Activated CD4-positive, alpha-beta memory T cell treated with anti-CD3 and anti-CD28 coated beads for 36 hours (primary cell): Measurements from ENCODE around the gene PSMG4. TPM values are rescaled to one million over a fixed set of nuclear protein-coding genes. Genes with fewer than 3 reads are reported as not detected.

Experiments
- CTCF ChIA-PET: fragments of 350-600 bp; sonication (Branson Sonifier 250); formaldehyde crosslinking; loops from one replicate; lab custom pipeline; 2021; ENCODE audit warnings: antibody characterized with exemption, inconsistent platforms; lab: Charles Lee
- POLR2A ChIA-PET: fragments of 350-600 bp; sonication (Branson Sonifier 250); formaldehyde crosslinking; loops from one replicate; lab custom pipeline; 2021; ENCODE audit warnings: antibody characterized with exemption; lab: Charles Lee
- DNase-seq: peaks from one replicate; pipeline ENCODE4 v3.0.0-alpha.2; 2020
- H3K27ac Mint-ChIP-seq: one replicate; pipeline ENCODE4 v1.8.0; 2021; ENCODE audit warnings: mixed read lengths
- H3K27me3 Mint-ChIP-seq: one replicate; pipeline ENCODE4 v1.8.0; 2021; ENCODE audit warnings: mixed read lengths
- H3K36me3 Mint-ChIP-seq: one replicate; pipeline ENCODE4 v1.8.0; 2021; ENCODE audit warnings: mixed read lengths
- H3K4me1 Mint-ChIP-seq: one replicate; pipeline ENCODE4 v1.8.0; 2021; ENCODE audit warnings: low read depth, mixed read lengths
- H3K4me3 Mint-ChIP-seq: one replicate; pipeline ENCODE4 v1.8.0; 2021; ENCODE audit warnings: mild to moderate bottlenecking, mixed read lengths
- H3K9me3 Mint-ChIP-seq: one replicate; pipeline ENCODE4 v1.8.0; 2021; ENCODE audit warnings: mixed read lengths
- intact Hi-C: fragments of 100-400 bp; cut with micrococcal nuclease; formaldehyde crosslinking; loops from one replicate; pipeline ENCODE4 v1.15.1; 2023
- total RNA-seq, 2 experiments: library from RNA; stranded (reverse); gene quantifications; one replicate each; pipeline ENCODE4 v1.2.3, GENCODE V29; 2021

Gene PSMG4
- total RNA-seq, 2 experiments from 2014 or later, result 24.2 to 25.2 TPM

- peaks cover 3% of the 10 kb centered on the region for H3K9me3 Mint-ChIP-seq
- peaks cover 28% of the 10 kb centered on the region for H3K4me1 Mint-ChIP-seq
- POLR2A ChIA-PET, result interaction anchor here (1.1 kb wide), 1 partner anchor 9 kb away, joined by 3 read pairs; no protein-coding TSS in a partner anchor
- CTCF ChIA-PET, result interaction anchor here (1.5 to 2.1 kb wide), 2 partner anchors 96 to 195 kb away, joined by 6 read pairs; no protein-coding TSS in a partner anchor
- H3K27me3 Mint-ChIP-seq, result no peaks in the 10 kb centered on the region
- peak overlapping the region; percentile 64 for H3K4me3 Mint-ChIP-seq
- H3K36me3 Mint-ChIP-seq, result peaks cover 11% of the 10 kb centered on the region
- no peak for DNase-seq
- no peak overlapping the region for H3K27ac Mint-ChIP-seq
- intact Hi-C loops, result loop anchor here (1.0 to 2.0 kb wide), 4 partner anchors 131 to 259 kb away; partner anchors contain the start of genes BPHL, NQO2 and RIPK1
Observed at GRCh38 chr6:3258201-3258600, 546 bp upstream of the PSMG4 start.

- intact Hi-C loops, result loop anchor here (2.0 kb wide), 3 partner anchors 133 to 191 kb away; partner anchors contain the start of genes BPHL and RIPK1
- no peaks in the 10 kb centered on the region for H3K9me3 Mint-ChIP-seq
- DNase-seq, result peak; percentile 46
- peak overlapping the region; percentile 92 for H3K4me3 Mint-ChIP-seq
- ChIA-PET CTCF (interaction anchor here (0.7 to 2.1 kb wide), 9 partner anchors 8 to 473 kb away, joined by 3 to 9 read pairs (median 5); no protein-coding TSS in a partner anchor), POLR2A (interaction anchor here (1.1 to 1.2 kb wide), 3 partner anchors 8 to 14 kb away, joined by 3 to 5 read pairs (median 4); no protein-coding TSS in a partner anchor)
- peaks cover 32% of the 10 kb centered on the region for H3K4me1 Mint-ChIP-seq
- H3K27ac Mint-ChIP-seq, result peak overlapping the region; percentile 84
- no peaks in the 10 kb centered on the region for H3K27me3 Mint-ChIP-seq
- H3K36me3 Mint-ChIP-seq, result peaks cover 17% of the 10 kb centered on the region
Observed at GRCh38 chr6:3259491-3259958, 778 bp downstream of the PSMG4 start.

DNA sequence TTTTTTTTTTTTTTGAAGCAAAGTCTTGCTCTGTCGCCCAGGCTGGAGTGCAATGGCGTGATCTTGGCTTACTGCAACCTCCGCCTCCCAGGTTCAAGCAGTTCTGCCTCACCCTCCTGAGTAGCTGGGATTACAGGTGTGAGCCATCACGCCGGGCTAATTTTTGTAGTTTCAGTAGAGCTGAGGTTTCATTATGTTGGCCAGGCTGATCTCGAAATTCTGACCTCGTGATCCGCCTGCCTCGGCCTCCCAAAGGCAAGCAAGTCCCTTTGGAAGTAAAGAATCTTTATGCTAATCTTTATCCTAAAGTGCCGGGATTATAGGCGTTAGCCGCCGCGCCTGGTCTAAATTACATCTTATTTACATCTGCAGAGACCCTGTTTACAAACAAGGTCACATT, 1.5 kb downstream of the PSMG4 start:
- ChIA-PET POLR2A (no interaction called here), CTCF (interaction anchor here (1.4 to 2.3 kb wide), 5 partner anchors 9 to 98 kb away, joined by 4 to 10 read pairs (median 6); no protein-coding TSS in a partner anchor)
- Mint-ChIP-seq H3K4me3 (peak overlapping the region; percentile 92), H3K27ac (no peak overlapping the region), H3K36me3 (peaks cover 23% of the 10 kb centered on the region), H3K27me3 (no peaks in the 10 kb centered on the region), H3K4me1 (peaks cover 35% of the 10 kb centered on the region), H3K9me3 (no peaks in the 10 kb centered on the region)
- DNase-seq, result no peak
- intact Hi-C loops, result no loop called here

DNA sequence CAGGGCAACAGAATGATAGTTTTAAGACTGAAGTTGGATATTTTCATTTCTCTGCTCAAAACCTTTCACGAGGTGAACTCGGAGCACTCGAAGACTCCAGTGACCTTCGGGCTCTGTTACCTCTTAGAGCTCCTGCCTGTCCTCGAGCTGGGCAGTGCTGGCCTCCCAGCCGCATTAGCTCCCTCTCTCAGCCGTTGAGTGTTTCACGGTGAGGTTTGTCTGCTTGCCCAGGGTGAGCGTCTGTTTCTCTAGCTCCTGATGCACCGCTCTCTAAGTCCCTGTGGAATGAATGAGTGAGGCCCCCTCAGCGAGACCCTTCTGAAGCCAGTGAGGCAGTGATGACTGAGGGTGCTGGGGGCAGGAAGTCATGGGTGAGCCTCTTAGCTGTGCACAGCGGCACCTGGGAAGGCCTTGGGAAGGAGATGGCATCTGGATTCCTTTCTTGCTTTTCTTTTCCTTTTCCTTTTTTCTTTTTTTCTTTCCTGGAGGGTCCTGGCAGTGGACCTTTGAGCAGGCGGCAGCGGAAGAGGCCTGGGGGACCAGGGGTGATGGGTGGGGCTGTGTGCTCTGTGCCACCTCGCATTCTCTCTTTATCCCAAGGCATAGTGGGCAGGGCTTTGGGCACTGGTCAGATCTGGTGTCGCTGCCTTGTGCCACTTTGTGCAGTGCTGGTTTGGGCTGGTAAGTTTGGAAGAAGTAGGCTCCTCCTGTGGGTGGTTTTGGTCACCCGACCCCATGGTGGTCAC, 2.2 kb downstream of the PSMG4 start:
- ChIA-PET POLR2A (no interaction called here), CTCF (interaction anchor here (1.2 to 2.3 kb wide), 2 partner anchors 10 to 135 kb away, joined by 5 to 10 read pairs; no protein-coding TSS in a partner anchor)
- Mint-ChIP-seq H3K9me3 (no peaks in the 10 kb centered on the region), H3K4me3 (peak overlapping the region; percentile 92), H3K27me3 (no peaks in the 10 kb centered on the region), H3K27ac (no peak overlapping the region), H3K4me1 (peaks cover 35% of the 10 kb centered on the region), H3K36me3 (peaks cover 23% of the 10 kb centered on the region)
- intact Hi-C loops, result no loop called here
- no peak for DNase-seq

DNA sequence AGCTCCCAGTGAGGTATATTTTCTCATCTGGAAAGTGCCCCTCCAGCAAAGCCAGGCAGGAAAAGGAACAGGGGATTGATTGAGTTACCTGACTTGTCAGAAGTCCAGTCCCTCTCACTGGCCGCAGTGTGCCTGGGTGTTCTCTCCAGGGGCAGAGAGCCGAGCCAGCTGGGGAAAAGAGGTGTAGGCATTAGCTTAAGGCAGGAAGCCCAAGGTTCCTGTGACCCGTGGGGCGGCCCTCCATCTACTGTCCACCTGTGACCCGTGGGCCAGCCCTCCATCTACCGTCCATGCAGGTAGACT, 2.7 kb downstream of the PSMG4 start:
- Mint-ChIP-seq H3K9me3 (no peaks in the 10 kb centered on the region), H3K36me3 (peaks cover 26% of the 10 kb centered on the region), H3K4me1 (peaks cover 37% of the 10 kb centered on the region), H3K27ac (no peak overlapping the region), H3K4me3 (no peak overlapping the region), H3K27me3 (no peaks in the 10 kb centered on the region)
- ChIA-PET POLR2A (no interaction called here), CTCF (interaction anchor here (1.2 to 2.3 kb wide), 2 partner anchors 10 to 136 kb away, joined by 5 to 10 read pairs; no protein-coding TSS in a partner anchor)
- DNase-seq, result no peak
- intact Hi-C loops, result no loop called here

DNA sequence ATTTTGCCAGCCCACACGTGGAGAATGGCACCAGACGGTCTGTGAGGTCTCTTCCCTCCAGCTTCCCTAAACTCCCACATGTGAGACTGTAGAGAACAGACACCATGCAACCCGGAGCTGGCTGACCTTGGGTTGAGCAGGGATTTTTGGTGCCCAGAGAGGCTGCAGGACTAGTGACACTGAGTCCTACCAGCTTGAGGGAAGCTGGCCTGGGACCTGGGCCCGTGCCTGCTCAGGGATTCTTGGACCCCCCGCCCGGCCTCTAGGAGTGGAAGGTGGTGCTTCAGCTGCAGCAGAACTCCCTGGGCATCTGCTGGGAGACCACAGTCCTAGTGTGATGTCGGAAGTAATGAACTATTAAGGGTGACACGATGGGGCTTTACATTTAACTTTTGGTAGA, 3.2 kb downstream of the PSMG4 start:
- CTCF ChIA-PET, result interaction anchor here (0.6 to 2.3 kb wide), 4 partner anchors 11 to 136 kb away, joined by 3 to 10 read pairs (median 4); no protein-coding TSS in a partner anchor
- H3K27ac Mint-ChIP-seq, result no peak overlapping the region
- no peak for DNase-seq
- H3K4me3 Mint-ChIP-seq, result no peak overlapping the region
- H3K36me3 Mint-ChIP-seq, result peaks cover 26% of the 10 kb centered on the region
- POLR2A ChIA-PET, result no interaction called here
- H3K4me1 Mint-ChIP-seq, result peaks cover 38% of the 10 kb centered on the region
- intact Hi-C loops, result no loop called here
- no peaks in the 10 kb centered on the region for H3K9me3 Mint-ChIP-seq
- no peaks in the 10 kb centered on the region for H3K27me3 Mint-ChIP-seq

- no peak for DNase-seq
- CTCF ChIA-PET, result interaction anchor here (0.7 kb wide), 1 partner anchor 479 kb away, joined by 3 read pairs; no protein-coding TSS in a partner anchor
- no peak overlapping the region for H3K4me3 Mint-ChIP-seq
- no peaks in the 10 kb centered on the region for H3K27me3 Mint-ChIP-seq
- H3K36me3 Mint-ChIP-seq, result peaks cover 28% of the 10 kb centered on the region
- peaks cover 38% of the 10 kb centered on the region for H3K4me1 Mint-ChIP-seq
- intact Hi-C loops, result no loop called here
- no peaks in the 10 kb centered on the region for H3K9me3 Mint-ChIP-seq
- POLR2A ChIA-PET, result no interaction called here
- H3K27ac Mint-ChIP-seq, result no peak overlapping the region
Observed at GRCh38 chr6:3263096-3263495, 4.3 kb downstream of the PSMG4 start.

GRCh38 chr6:3264356-3264755, 5.6 kb downstream of the PSMG4 start:
- ChIA-PET POLR2A (no interaction called here), CTCF (interaction anchor here (0.6 to 1.1 kb wide), 2 partner anchors 13 to 249 kb away, joined by 3 to 5 read pairs; no protein-coding TSS in a partner anchor)
- H3K36me3 Mint-ChIP-seq, result peaks cover 32% of the 10 kb centered on the region
- no peak overlapping the region for H3K27ac Mint-ChIP-seq
- H3K4me1 Mint-ChIP-seq, result peaks cover 45% of the 10 kb centered on the region
- H3K27me3 Mint-ChIP-seq, result no peaks in the 10 kb centered on the region
- intact Hi-C loops, result no loop called here
- no peak for DNase-seq
- no peak overlapping the region for H3K4me3 Mint-ChIP-seq
- no peaks in the 10 kb centered on the region for H3K9me3 Mint-ChIP-seq

GRCh38 chr6:3265671-3266070, 6.9 kb downstream of the PSMG4 start:
- Mint-ChIP-seq H3K27ac (no peak overlapping the region), H3K4me1 (peaks cover 43% of the 10 kb centered on the region)

GRCh38 chr6:3266170-3266569, 7.4 kb downstream of the PSMG4 start:
- no peak overlapping the region for H3K4me3 Mint-ChIP-seq
- H3K9me3 Mint-ChIP-seq, result no peaks in the 10 kb centered on the region
- H3K27ac Mint-ChIP-seq, result no peak overlapping the region
- CTCF ChIA-PET, result no interaction called here
- H3K36me3 Mint-ChIP-seq, result peaks cover 28% of the 10 kb centered on the region
- DNase-seq, result no peak
- intact Hi-C loops, result no loop called here
- H3K4me1 Mint-ChIP-seq, result peaks cover 38% of the 10 kb centered on the region
- H3K27me3 Mint-ChIP-seq, result no peaks in the 10 kb centered on the region
- POLR2A ChIA-PET, result no interaction called here

More at GRCh38 chr6:3265671-3266070, 6.9 kb downstream of the PSMG4 start:
- H3K9me3 Mint-ChIP-seq, result no peaks in the 10 kb centered on the region
- no peaks in the 10 kb centered on the region for H3K27me3 Mint-ChIP-seq
- H3K4me3 Mint-ChIP-seq, result no peak overlapping the region
- peaks cover 31% of the 10 kb centered on the region for H3K36me3 Mint-ChIP-seq
- intact Hi-C loops, result no loop called here
- POLR2A ChIA-PET, result no interaction called here
- CTCF ChIA-PET, result no interaction called here
- DNase-seq, result no peak

GRCh38 chr6:3267162-3267561, 8.4 kb downstream of the PSMG4 start:
- H3K27me3 Mint-ChIP-seq, result no peaks in the 10 kb centered on the region
- no peak for DNase-seq
- intact Hi-C loops, result no loop called here
- no peaks in the 10 kb centered on the region for H3K9me3 Mint-ChIP-seq
- ChIA-PET POLR2A (interaction anchor here (1.4 kb wide), 1 partner anchor 8 kb away, joined by 3 read pairs; the partner anchor contains the start of gene PSMG4), CTCF (no interaction called here)
- no peak overlapping the region for H3K4me3 Mint-ChIP-seq
- H3K36me3 Mint-ChIP-seq, result peaks cover 33% of the 10 kb centered on the region
- peaks cover 33% of the 10 kb centered on the region for H3K4me1 Mint-ChIP-seq
- H3K27ac Mint-ChIP-seq, result no peak overlapping the region

GRCh38 chr6:3268680-3269079, 9.9 kb downstream of the PSMG4 start:
- H3K27me3 Mint-ChIP-seq, result no peaks in the 10 kb centered on the region
- no peaks in the 10 kb centered on the region for H3K9me3 Mint-ChIP-seq
- POLR2A ChIA-PET, result no interaction called here
- no peak overlapping the region for H3K4me3 Mint-ChIP-seq
- no peak for DNase-seq
- H3K4me1 Mint-ChIP-seq, result peaks cover 33% of the 10 kb centered on the region
- CTCF ChIA-PET, result no interaction called here
- H3K36me3 Mint-ChIP-seq, result peaks cover 31% of the 10 kb centered on the region
- intact Hi-C loops, result no loop called here
- H3K27ac Mint-ChIP-seq, result no peak overlapping the region
